ENCODE measurements around the gene PKIG. TPM values are rescaled to one million over a fixed set of nuclear protein-coding genes. Genes with fewer than 3 reads are reported as not detected.

The PKIG gene
- total and polyA plus RNA-seq, 2 experiments from 2014 or later: 29.7 to 33.2 TPM

- Mint-ChIP-seq H3K27me3 (ENCODE audit: insufficient read depth, low read depth, poor library complexity) (peaks cover 3% of the 10 kb centered on the region), H3K4me3 (peak overlapping the region; percentile 23; the same call in 1 of the 3 replicates), H3K9me3 (no peaks in the 10 kb centered on the region), H3K4me1 (peaks cover 20% of the 10 kb centered on the region; the same call in 2 of the 3 replicates), H3K27ac (no peak overlapping the region; the same call in 1 of the 2 replicates), H3K36me3 (ENCODE audit: low read depth) (peaks cover 11% of the 10 kb centered on the region; the same call in 2 of the 3 replicates)
- H3K27ac ChIP-seq (ENCODE audit: low read depth): no peak overlapping the region
- no peaks in the 10 kb centered on the region for H3K36me3 ChIP-seq (ENCODE audit: insufficient read depth)
- DNase-seq (ENCODE audit: low spot score) (no peak), ATAC-seq (no peak)
- TF ChIP-seq CTCF (conservative IDR thresholded peaks at IDR 0.05; ENCODE audit: low read depth in 2 of 2) (no peak), REST (IDR thresholded peaks at IDR 0.05; ENCODE audit: unreplicated experiment) (no peak), EZH2phosphoT487 (IDR thresholded peaks at IDR 0.05; ENCODE audit: unreplicated experiment) (no peak), NANOG (IDR thresholded peaks at IDR 0.05; ENCODE audit: borderline replicate concordance) (no peak), ETS1 (IDR thresholded peaks at IDR 0.05) (no peak), CREB1 (CRISPR knock-in tag; IDR thresholded peaks at IDR 0.05; ENCODE audit: low read depth) (no peak), ZNF331 (CRISPR knock-in tag; IDR thresholded peaks at IDR 0.05; ENCODE audit: low read depth) (no peak), POLR2AphosphoS5 (IDR thresholded peaks at IDR 0.05; ENCODE audit: low read depth) (no peak), JUNB (IDR thresholded peaks at IDR 0.05; ENCODE audit: unreplicated experiment) (no peak), STAT1 (IDR thresholded peaks at IDR 0.05; ENCODE audit: unreplicated experiment) (no peak), ZNF114 (CRISPR knock-in tag; IDR thresholded peaks at IDR 0.05) (no peak), EZH2 (IDR thresholded peaks at IDR 0.05; ENCODE audit: low read depth, unreplicated experiment) (no peak)
- TF ChIP-seq, protein P1, sequence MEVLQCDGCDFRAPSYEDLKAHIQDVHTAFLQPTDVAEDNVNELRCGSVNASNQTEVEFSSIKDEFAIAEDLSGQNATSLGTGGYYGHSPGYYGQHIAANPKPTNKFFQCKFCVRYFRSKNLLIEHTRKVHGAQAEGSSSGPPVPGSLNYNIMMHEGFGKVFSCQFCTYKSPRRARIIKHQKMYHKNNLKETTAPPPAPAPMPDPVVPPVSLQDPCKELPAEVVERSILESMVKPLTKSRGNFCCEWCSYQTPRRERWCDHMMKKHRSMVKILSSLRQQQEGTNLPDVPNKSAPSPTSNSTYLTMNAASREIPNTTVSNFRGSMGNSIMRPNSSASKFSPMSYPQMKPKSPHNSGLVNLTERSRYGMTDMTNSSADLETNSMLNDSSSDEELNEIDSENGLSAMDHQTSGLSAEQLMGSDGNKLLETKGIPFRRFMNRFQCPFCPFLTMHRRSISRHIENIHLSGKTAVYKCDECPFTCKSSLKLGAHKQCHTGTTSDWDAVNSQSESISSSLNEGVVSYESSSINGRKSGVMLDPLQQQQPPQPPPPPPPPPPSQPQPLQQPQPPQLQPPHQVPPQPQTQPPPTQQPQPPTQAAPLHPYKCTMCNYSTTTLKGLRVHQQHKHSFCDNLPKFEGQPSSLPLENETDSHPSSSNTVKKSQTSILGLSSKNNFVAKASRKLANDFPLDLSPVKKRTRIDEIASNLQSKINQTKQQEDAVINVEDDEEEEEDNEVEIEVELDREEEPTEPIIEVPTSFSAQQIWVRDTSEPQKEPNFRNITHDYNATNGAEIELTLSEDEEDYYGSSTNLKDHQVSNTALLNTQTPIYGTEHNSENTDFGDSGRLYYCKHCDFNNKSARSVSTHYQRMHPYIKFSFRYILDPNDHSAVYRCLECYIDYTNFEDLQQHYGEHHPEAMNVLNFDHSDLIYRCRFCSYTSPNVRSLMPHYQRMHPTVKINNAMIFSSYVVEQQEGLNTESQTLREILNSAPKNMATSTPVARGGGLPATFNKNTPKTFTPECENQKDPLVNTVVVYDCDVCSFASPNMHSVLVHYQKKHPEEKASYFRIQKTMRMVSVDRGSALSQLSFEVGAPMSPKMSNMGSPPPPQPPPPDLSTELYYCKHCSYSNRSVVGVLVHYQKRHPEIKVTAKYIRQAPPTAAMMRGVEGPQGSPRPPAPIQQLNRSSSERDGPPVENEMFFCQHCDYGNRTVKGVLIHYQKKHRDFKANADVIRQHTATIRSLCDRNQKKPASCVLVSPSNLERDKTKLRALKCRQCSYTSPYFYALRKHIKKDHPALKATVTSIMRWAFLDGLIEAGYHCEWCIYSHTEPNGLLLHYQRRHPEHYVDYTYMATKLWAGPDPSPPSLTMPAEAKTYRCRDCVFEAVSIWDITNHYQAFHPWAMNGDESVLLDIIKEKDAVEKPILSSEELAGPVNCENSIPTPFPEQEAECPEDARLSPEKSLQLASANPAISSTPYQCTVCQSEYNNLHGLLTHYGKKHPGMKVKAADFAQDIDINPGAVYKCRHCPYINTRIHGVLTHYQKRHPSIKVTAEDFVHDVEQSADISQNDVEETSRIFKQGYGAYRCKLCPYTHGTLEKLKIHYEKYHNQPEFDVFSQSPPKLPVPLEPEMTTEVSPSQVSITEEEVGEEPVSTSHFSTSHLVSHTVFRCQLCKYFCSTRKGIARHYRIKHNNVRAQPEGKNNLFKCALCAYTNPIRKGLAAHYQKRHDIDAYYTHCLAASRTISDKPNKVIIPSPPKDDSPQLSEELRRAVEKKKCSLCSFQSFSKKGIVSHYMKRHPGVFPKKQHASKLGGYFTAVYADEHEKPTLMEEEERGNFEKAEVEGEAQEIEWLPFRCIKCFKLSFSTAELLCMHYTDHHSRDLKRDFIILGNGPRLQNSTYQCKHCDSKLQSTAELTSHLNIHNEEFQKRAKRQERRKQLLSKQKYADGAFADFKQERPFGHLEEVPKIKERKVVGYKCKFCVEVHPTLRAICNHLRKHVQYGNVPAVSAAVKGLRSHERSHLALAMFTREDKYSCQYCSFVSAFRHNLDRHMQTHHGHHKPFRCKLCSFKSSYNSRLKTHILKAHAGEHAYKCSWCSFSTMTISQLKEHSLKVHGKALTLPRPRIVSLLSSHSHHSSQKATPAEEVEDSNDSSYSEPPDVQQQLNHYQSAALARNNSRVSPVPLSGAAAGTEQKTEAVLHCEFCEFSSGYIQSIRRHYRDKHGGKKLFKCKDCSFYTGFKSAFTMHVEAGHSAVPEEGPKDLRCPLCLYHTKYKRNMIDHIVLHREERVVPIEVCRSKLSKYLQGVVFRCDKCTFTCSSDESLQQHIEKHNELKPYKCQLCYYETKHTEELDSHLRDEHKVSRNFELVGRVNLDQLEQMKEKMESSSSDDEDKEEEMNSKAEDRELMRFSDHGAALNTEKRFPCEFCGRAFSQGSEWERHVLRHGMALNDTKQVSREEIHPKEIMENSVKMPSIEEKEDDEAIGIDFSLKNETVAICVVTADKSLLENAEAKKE (CRISPR knock-in tag; IDR thresholded peaks at IDR 0.05): no peak
- H3K4me1 ChIP-seq (ENCODE audit: insufficient read depth): peaks cover 11% of the 10 kb centered on the region
- no peaks in the 10 kb centered on the region for H3K27me3 ChIP-seq (ENCODE audit: insufficient read depth)
- H3K4me2 ChIP-seq: no peak overlapping the region
- H3K9me2 ChIP-seq (ENCODE audit: insufficient read depth): no peaks in the 10 kb centered on the region
- no peak overlapping the region for H3K4me3 ChIP-seq
- no peaks in the 10 kb centered on the region for H3F3A ChIP-seq (replicated peaks; ENCODE audit: low read depth)
- no peaks in the 10 kb centered on the region; the same call in 1 of the 2 replicates for H4K20me1 ChIP-seq (replicated peaks; ENCODE audit: insufficient read depth)
- H2AFZ ChIP-seq: no peak overlapping the region
- H3K79me2 ChIP-seq (replicated peaks; ENCODE audit: insufficient read depth): no peaks in the 10 kb centered on the region
Observed at GRCh38 chr20:44610313-44610962, 28.1 kb downstream of the PKIG start.

Data from GM23338 (cell line).